SK-N-MC (cell line): ENCODE measurements around the gene LMLN.

Experiments
- EZH2 ChIP-seq: fragments of 200-600 bp; sonication (generic); IDR thresholded peaks from one replicate; pipeline ENCODE4 v1.6.1; 2017; ENCODE audit warnings: antibody characterized with exemption
- POLR2AphosphoS5 ChIP-seq: IDR thresholded peaks from 2 replicates; pipeline ENCODE4 v1.6.1; 2012; ENCODE audit warnings: mild to moderate bottlenecking, low read depth, low read length, borderline replicate concordance

GRCh38 chr3:198079771-198080520, 119.9 kb downstream of the LMLN start:
- TF ChIP-seq POLR2AphosphoS5 (no peak), EZH2 (no peak)
